ENCODE results near the gene RASAL1.

Gene RASAL1

GRCh38 chr12:113089839-113090238, 45.7 kb downstream of the RASAL1 start:
- no peak for TF ChIP-seq CTCF (conservative IDR thresholded peaks at IDR 0.05; ENCODE audit: low read depth)
- no peak for DNase-seq (ENCODE audit: low spot score)
- ChIA-PET POLR2A (ENCODE audit: low non-redundant PET) (no interaction called here), CTCF (interaction anchor here (0.5 kb wide), 1 partner anchor 10 kb away, joined by 3 read pairs; no protein-coding TSS in a partner anchor)
- no peak overlapping the region for H3K27ac ChIP-seq

GRCh38 chr12:113088971-113089756, 46.4 kb downstream of the RASAL1 start:
- POLR2A ChIA-PET (ENCODE audit: low non-redundant PET), result no interaction called here
- CTCF ChIA-PET, result interaction anchor here (0.5 to 0.6 kb wide), 2 partner anchors 9 to 45 kb away, joined by 3 to 4 read pairs; no protein-coding TSS in a partner anchor
- H3K27ac ChIP-seq, result no peak overlapping the region
- TF ChIP-seq CTCF (conservative IDR thresholded peaks at IDR 0.05; ENCODE audit: low read depth), result no peak
- no peak for DNase-seq (ENCODE audit: low spot score)

DNA sequence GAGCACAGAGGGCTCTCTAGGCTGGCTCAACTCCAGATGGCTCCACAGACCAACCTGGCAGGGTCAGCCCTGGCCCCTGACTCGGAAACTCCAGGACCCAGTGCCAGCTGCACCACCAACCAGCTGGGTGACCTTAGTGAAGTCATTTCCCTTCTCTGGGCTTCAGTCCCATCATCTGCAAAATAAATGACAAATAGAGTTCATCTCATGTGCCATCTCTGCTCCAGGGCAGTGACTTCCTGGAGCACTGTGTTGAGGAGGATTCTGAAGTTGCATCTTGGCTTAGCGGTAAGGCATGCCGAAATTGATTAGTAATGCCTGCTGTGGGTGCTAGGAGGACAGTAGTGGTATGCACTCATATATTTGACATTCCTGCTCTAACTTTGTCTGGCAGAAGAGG, 47.5 kb downstream of the RASAL1 start:
- ChIA-PET CTCF (no interaction called here), POLR2A (ENCODE audit: low non-redundant PET) (no interaction called here)
- no peak for TF ChIP-seq CTCF (conservative IDR thresholded peaks at IDR 0.05; ENCODE audit: low read depth)
- no peak for DNase-seq (ENCODE audit: low spot score)
- H3K27ac ChIP-seq, result no peak overlapping the region

DNA sequence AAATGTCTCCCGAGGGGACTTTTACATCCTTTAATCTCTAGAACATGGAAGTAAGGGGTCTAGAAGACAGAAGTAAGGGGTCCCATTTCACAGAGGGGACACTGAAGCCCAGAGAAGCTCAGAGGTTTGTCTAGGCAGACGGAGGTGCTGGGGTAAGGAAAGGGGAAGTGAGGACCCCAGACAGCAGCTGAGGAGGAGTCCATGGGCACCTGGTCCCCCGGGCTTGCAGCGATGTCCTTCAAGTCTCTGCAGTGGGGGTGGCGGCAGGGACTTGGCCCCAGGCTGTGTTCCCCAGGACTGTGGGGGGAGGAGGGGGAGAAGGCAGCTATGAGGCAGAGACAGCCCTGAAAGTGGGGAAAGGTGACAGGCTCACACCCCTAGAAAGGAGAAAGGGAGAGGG, 48.4 kb downstream of the RASAL1 start:
- TF ChIP-seq CTCF (conservative IDR thresholded peaks at IDR 0.05; ENCODE audit: low read depth), result no peak
- no peak overlapping the region for H3K27ac ChIP-seq
- POLR2A ChIA-PET (ENCODE audit: low non-redundant PET), result no interaction called here
- CTCF ChIA-PET, result no interaction called here
- DNase-seq (ENCODE audit: low spot score), result no peak

DNA sequence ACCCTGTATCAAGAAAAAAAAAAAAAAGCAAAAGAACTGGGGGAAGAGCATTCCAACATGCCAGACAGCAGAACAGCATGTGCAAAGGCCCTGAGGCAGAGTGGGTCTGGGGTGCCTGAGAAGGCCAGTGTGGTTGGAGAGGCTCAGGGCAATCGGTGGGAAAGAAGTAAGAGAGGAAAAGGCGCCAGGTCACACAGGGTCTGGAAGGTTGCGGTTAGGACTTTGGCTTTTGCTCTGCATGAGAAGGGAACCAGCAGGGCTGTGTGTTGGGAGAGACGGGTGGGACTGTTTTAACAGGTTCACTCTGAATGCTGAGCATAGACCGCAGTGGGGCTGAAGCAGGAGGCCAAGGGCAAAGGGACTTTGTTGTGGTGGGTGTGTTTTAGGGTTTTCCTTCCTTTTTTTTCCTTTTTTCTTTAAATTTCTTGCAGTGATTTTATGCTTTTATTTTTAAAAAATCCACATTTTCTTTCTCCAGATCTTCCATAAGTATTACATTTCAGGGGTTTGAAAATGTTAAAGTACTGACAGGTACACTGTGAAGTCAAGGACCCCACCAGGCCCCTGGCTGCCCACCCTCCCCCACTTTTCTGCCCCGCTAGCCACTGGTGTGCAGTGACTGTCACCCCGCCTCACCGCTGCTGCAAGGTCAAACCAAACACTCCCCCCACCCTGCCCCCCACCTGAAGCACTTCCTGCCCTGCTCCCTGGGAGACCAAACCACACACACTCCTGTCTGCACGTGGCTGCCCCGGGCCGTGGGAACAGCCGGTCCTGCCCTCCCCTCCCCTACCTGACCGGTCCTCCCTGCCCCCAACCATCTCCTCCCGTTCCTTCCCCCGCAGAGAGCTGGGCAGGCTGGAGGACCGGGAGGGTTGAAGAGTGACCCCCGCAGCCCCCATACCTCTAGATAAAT, 49.1 kb downstream of the RASAL1 start:
- ChIA-PET CTCF (interaction anchor here (0.8 kb wide), 1 partner anchor 1295 kb away, joined by 3 read pairs; no protein-coding TSS in a partner anchor), POLR2A (ENCODE audit: low non-redundant PET) (no interaction called here)
- TF ChIP-seq CTCF (conservative IDR thresholded peaks at IDR 0.05; ENCODE audit: low read depth), result no peak
- H3K27ac ChIP-seq, result no peak overlapping the region
- no peak for DNase-seq (ENCODE audit: low spot score)

DNA sequence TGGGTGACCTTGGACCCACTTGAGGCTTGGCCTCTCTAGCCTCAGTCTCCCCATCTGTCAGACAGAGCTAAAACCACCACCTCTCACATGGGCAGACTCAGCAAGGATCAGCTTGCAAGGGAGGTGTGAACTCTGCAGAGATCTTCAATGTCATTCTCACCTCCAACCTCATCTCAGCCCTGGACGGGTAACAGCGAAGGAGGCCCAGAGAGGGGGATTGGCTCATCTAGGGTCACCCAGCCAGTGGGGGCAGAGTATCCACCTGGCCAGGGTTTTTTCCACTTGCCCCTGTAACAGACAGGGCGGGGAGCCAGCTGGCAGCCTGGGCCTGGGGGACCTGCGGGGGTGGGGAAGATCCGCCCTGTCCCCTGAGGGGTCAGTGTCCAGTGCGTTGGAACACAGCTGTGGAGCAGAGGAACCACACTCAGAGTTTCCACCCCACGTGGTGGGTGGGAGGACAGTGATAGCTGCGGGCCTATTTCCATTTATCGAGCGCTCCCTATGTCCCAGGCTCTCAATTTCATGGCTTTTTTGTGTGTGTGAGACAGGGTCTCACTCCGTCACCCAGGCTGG, 51.6 kb downstream of the RASAL1 start:
- no peak for DNase-seq (ENCODE audit: low spot score)
- no peak for TF ChIP-seq CTCF (conservative IDR thresholded peaks at IDR 0.05; ENCODE audit: low read depth)
- ChIA-PET CTCF (interaction anchor here (0.7 kb wide), 1 partner anchor 24 kb away, joined by 4 read pairs; no protein-coding TSS in a partner anchor), POLR2A (ENCODE audit: low non-redundant PET) (no interaction called here)
- no peak overlapping the region for H3K27ac ChIP-seq
